T-helper 1 cell (primary cell): Measurements from ENCODE around the gene HELZ2.
"Not testable (repeated sequence)": the region's sequence is repeated elsewhere in the genome, so short reads cannot be mapped to it uniquely, and the experiment has no call there.

Experiments
- DNase-seq, 5 donors: peaks; one replicate each; pipeline ENCODE4 v3.0.0-alpha.2; 2012 to 2020

HELZ2 gene

DNA sequence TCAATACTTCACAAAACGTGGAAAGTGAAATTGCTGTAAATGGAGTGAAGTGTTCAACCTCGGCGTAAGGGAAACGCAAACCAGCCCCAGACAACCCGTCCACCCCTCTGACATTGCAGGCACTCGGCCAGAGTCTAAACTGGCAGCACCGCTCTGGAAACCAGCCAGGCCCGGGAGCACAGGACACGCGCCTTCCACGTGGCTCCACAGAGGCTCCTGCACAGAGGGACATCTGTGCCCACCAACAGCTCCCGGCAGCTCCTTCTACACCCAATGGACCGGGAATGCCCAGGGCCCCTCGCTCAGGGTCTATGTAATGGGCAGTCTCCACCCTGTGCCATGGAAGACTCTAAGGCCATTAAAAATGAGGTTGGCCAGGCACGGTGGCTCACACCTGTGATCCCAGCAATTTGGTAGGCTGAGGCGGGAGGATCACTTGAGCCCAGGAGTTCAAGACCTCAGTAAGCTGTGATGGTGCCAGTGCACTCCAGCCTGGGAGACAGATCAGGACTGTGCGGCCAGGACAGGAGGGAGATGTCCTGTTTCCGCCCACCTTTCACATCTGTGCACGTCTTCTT, 3.4 kb upstream of the HELZ2 start:
- DNase-seq = no peak

DNA sequence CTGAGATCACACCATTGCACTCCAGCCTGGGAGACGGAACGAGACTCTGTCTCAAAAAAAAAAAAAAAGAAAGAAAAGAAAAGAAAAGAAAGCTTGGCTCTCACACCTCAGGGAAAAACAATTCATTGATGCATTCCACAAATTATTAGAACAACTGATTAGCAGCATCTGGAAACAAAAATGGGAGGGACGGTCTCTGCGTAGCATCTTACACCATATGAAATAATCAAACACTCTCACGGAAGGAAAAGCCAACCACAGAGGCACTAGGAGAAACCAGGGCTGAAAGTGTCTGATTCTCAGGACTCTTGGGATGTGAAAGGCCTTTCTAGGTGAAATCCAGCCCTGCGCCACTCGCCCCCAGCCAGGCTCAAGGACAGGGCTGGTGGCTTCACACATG, 2.3 kb upstream of the HELZ2 start:
- DNase-seq = no peak

GRCh38 chr20:63574829-63575743, 1.0 kb upstream of the HELZ2 start:
- no peak for DNase-seq

- no peak for DNase-seq
These were observed 350 bp downstream of the HELZ2 start for GRCh38 chr20:63573647-63574131.

DNA sequence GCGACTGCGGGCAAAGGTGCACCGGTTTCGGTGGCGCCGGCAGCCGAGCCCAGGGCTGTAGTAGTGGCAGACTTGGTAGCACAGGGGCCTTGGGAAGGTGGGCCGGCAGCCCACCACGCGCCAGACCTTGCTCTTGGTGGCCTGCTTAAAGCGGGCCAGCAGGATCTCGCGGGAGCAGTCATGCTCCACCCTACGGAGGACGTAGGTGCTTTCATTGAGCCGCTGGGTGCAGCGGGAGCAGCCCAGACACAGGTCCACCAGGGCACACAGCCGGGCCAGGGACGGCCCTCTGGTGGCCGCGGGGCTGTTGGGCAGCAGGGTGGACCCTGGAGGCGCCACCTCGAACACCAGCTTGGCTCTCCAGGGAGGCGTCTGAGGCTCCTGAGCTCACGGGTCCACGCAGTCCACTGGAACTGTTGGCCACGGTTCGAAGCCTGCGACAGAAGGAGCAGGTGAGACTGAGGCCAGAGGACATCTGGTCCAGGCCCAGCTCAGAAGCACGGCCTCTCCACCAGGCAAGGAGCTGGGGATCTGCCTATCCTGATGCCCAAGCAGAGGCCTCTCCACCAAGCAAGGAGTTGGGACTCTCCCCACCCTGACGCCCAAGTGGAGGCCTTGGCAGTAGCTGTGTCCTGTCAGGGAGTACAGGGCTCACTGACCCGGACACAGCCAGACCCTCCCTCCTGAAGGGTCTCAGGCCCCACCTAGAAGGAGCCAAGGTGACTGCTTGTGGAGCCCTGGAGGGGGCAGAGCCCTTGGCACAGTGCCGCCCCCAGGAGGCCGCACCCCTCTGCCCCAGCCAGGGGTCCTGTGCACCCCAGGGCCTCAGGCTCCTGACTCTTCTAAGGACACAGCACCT, 1.0 kb downstream of the HELZ2 start:
- DNase-seq = no peak

DNA sequence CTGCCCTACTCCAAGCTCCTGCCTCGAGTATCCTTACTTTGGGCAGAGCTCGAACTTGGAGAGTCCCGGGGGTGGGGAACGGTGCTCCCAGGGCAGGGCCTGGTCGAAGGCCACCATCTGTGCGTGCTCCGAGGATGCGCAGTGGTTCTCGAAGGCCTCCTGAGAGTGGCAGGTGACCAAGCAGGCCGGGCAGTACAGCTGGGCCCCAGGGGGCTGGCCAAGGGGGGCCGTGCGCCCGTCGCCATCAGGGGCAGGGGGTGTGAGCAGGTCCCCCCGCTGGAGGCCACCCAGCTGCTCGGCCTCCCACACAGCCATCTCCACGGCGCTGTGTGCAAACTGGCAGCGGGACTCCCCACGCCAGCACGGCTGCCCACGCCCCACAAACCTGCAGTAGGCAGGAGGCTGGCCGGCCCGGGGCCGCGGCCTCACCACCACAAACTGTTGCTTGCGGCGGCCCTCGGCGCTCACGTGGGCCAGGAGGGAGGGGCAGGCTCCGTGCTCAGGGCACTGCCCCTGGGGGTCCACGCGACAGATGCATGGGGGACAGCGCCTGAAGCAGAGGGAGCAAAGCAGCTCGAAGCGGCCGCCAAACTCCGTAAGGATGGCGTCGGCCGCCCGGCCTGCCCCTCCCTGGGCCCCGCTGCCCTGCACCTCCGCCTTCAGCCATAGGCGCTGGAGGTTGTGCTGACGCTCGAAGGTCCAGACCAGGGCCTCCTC, 1.8 kb downstream of the HELZ2 start:
- no peak for DNase-seq

DNA sequence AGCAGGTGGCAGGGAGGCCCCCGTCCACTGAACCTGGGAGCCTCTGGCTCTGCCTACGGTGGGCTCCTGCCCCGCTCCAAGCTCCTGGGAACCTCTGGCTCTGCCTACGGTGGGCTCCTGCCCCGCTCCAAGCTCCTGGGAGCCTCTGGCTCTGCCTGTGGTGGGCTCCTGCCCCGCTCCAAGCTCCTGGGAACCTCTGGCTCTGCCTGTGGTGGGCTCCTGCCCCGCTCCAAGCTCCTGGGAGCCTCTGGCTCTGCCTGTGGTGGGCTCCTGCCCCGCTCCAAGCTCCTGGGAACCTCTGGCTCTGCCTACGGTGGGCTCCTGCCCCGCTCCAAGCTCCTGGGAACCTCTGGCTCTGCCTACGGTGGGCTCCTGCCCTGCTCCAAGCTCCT, 3.0 kb downstream of the HELZ2 start:
- DNase-seq = not testable (repeated sequence)

- no peak for DNase-seq
These were observed 3.6 kb downstream of the HELZ2 start for GRCh38 chr20:63570281-63571086.

- no peak for DNase-seq
These were observed 4.8 kb downstream of the HELZ2 start for GRCh38 chr20:63568986-63569949.

DNA sequence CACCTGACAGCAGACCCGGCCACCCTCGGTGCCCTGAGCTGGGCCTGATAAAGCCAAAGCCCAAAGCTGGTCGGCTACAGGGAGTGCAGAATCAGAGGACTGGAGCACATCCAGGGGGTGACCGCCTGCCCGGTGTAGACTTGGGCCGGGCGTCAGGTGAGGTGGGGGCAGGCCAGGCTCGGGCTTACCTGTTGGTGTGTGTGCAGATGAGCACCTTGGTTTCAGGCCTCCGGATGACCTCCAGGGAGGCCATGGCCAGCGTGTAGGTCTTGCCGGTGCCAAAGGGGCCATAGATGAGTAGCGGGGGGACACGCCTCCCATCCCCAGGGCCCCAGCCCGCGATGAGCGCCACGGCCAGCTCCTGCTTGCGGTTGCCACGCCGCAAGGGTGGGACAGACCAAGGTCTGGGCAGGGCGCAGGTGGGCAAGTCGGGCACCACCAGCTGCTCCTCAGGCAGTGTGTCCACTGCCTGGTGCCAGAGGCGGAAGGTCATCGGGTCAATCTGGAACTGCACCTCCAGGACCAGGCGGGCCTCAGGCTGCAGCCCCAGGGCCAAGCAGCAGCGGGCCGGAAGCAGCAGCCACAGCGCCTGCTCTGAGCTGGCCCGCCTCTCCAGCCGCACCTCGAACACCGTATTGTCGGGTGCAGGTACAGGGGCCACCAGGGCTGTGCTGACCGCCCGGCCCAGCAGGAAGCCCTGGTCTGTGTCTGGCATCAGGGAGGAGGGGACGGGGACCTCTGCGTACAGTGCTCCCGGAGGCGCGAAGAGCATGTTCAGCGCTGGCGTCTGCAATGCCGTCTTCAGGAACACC, 5.7 kb downstream of the HELZ2 start:
- no peak for DNase-seq

- peak in 4 of 5 donors; percentile 25 to 75 (median 38) for DNase-seq
These were observed 6.5 kb downstream of the HELZ2 start for GRCh38 chr20:63567386-63568169.

GRCh38 chr20:63567136-63567385, 7.0 kb downstream of the HELZ2 start:
- DNase-seq = no peak

- DNase-seq = no peak
These were observed 7.5 kb downstream of the HELZ2 start for GRCh38 chr20:63566395-63567135.

GRCh38 chr20:63565699-63566335, 8.2 kb downstream of the HELZ2 start:
- DNase-seq = no peak

GRCh38 chr20:63565021-63565698, 8.9 kb downstream of the HELZ2 start:
- DNase-seq = no peak

- DNase-seq = no peak
These were observed 9.8 kb downstream of the HELZ2 start for GRCh38 chr20:63564036-63564810.
